SK-N-MC (cell line): ENCODE results near the gene DERL3.

Experiments
- EZH2 ChIP-seq: fragments of 200-600 bp; sonication (generic); IDR thresholded peaks from one replicate; pipeline ENCODE4 v1.6.1; 2017; ENCODE audit warnings: antibody characterized with exemption
- FOXP2 ChIP-seq: optimal IDR thresholded peaks from 2 replicates; pipeline ENCODE3; 2011; ENCODE audit warnings: mild to moderate bottlenecking, moderate library complexity; ENCODE audit not compliant: insufficient read depth; ENCODE audit errors: extremely low read length, control extremely low read depth
- POLR2AphosphoS5 ChIP-seq: IDR thresholded peaks from 2 replicates; pipeline ENCODE4 v1.6.1; 2012; ENCODE audit warnings: mild to moderate bottlenecking, low read depth, low read length, borderline replicate concordance

- TF ChIP-seq EZH2 (no peak), POLR2AphosphoS5 (no peak), FOXP2 (no peak)
These were observed 6.0 kb upstream of the DERL3 start for GRCh38 chr22:23844739-23845202.
